Memory B cell (primary cell): Measurements from ENCODE around the gene PURB.
"Not testable (repeated sequence)": the region's sequence is repeated elsewhere in the genome, so short reads cannot be mapped to it uniquely, and the experiment has no call there.

Source experiments
- ATAC-seq: fragments of 150-1000 bp; cut with Tn5 transposase; 2 replicates; pipeline ENCODE4 v1.10.0; 2021; ENCODE audit warnings: low read depth, mild to moderate bottlenecking, moderate library complexity
- DNase-seq, 2 donors: peaks; one replicate each; pipeline ENCODE4 v3.0.0; 2022; ENCODE audit warnings: low spot score in 2 of 2
- H3K27ac Mint-ChIP-seq: one replicate; pipeline ENCODE4 v1.8.0; 2022; ENCODE audit warnings: mild to moderate bottlenecking, moderate library complexity, mixed read lengths
- H3K27me3 Mint-ChIP-seq: one replicate; pipeline ENCODE4 v1.8.0; 2022; ENCODE audit warnings: mixed read lengths
- H3K36me3 Mint-ChIP-seq: one replicate; pipeline ENCODE4 v1.8.0; 2022; ENCODE audit warnings: mild to moderate bottlenecking, mixed read lengths
- H3K4me1 Mint-ChIP-seq: one replicate; pipeline ENCODE4 v1.8.0; 2022; ENCODE audit warnings: mixed read lengths
- H3K4me3 Mint-ChIP-seq: one replicate; pipeline ENCODE4 v1.8.0; 2022; ENCODE audit warnings: mild to moderate bottlenecking, moderate library complexity, mixed read lengths
- H3K9me3 Mint-ChIP-seq: one replicate; pipeline ENCODE4 v1.8.0; 2022; ENCODE audit warnings: mixed read lengths

Gene PURB

GRCh38 chr7:44853391-44853790, 31.9 kb downstream of the PURB start:
- H3K27ac Mint-ChIP-seq = no peak overlapping the region
- no peaks in the 10 kb centered on the region for H3K4me1 Mint-ChIP-seq
- no peaks in the 10 kb centered on the region for H3K27me3 Mint-ChIP-seq
- DNase-seq (no peak), ATAC-seq (no peak)
- no peaks in the 10 kb centered on the region for H3K9me3 Mint-ChIP-seq
- no peak overlapping the region for H3K4me3 Mint-ChIP-seq
- H3K36me3 Mint-ChIP-seq = no peaks in the 10 kb centered on the region

DNA sequence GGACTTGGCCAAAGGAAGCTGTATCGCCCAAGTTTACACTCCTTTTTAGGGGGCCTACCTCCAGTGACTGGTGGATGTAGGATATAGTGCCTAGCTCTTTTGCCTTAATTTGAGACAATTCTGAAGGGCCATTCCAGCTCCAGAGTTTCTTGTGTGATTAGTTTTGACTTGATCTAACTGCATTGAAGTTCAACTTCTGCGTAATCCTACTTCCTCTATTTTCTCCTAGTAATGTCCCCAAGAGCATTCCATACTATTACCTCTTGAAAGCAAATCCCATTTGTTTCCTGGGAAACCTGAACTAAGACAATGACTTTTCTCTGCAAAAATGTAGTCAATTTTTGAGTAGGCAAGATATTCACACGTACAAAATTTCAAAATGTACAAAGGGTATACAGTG, 32.7 kb downstream of the PURB start:
- Mint-ChIP-seq H3K36me3 (no peaks in the 10 kb centered on the region), H3K4me3 (no peak overlapping the region)
- ATAC-seq = no peak

GRCh38 chr7:44849885-44850544, 35.3 kb downstream of the PURB start:
- DNase-seq = no peak
- ATAC-seq = no peak
- Mint-ChIP-seq H3K27me3 (no peaks in the 10 kb centered on the region), H3K27ac (no peak overlapping the region), H3K9me3 (no peaks in the 10 kb centered on the region), H3K4me3 (peak overlapping the region; percentile 24), H3K36me3 (no peaks in the 10 kb centered on the region), H3K4me1 (peaks cover 9% of the 10 kb centered on the region)

More for the DNA sequence above, 32.7 kb downstream of the PURB start:
- Mint-ChIP-seq H3K27me3 (no peaks in the 10 kb centered on the region), H3K27ac (no peak overlapping the region), H3K9me3 (no peaks in the 10 kb centered on the region), H3K4me1 (no peaks in the 10 kb centered on the region)
- no peak for DNase-seq

DNA sequence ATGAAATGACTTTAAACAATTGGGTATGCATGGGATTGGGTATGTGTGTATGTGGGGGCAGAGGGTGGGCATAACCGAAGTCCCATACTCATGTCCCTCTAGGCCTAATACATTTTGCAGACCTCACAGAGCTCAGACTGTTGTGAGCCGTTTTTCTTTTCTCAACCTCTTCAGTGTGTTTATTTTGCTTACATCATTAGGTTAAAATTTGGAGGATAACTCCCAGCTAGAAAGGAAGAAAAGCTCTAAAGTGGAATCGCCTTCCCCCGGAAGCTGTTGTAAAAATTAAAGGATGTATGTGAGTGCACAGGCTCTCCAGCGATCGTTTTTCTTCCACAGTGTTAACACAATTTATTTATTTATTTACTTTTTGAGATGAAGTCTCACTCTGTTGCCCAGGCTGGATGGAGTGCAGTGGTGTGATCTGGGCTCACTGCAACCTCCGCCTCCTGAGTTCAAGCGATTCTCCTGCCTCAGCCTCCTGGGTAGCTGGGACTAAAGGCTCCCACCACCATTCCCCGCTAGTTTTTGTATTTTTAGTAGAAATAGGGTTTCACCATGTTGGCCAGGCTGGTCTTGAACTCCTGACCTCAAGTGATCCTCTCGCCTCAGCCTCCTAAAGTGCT, 36.0 kb downstream of the PURB start:
- Mint-ChIP-seq H3K4me3 (peak overlapping the region; percentile 24), H3K27ac (no peak overlapping the region), H3K27me3 (no peaks in the 10 kb centered on the region), H3K4me1 (peaks cover 9% of the 10 kb centered on the region), H3K9me3 (no peaks in the 10 kb centered on the region), H3K36me3 (no peaks in the 10 kb centered on the region)
- no peak for ATAC-seq
- DNase-seq = no peak

DNA sequence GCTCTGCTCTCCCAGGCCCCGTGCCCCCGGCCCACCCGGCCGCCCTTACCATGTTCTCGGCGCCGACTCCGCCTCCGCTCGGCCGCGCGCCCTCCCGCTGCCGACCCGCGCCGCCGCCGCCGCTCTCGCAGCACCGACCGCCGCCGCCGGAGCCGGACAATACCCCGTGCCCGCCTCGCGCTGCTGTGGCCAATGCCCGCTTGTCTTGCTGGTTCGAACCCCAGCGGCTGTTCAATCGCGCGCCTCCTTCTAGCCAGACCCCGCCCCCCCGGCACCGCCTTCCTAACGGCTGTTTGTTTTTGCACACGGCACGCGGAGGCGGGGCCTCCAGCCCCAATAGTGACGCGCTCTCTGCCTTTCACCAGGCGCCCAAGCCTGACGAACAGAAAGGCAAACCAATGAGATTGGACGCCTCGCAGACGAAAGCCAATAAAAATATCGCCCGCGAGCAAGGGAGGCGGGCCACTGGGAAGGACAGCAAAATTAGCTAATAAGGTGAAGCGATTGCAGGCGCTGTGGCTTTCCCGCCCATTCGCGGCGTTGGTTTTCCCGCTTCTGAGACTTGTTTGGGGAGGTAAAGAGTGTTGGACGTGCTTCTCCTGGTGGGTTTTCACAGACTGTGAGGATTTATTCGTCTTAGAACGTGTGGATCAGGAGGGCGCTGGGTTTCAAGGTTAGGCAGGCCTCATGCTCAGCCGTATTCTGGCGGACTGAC, 37.3 kb downstream of the PURB start, which contains the start of gene H2AZ2:
H2AZ2 (minus strand) TSS at position 168 of the 715 bp plus-strand sequence; CDS start at position 52, 116 bp downstream.
- DNase-seq = peak; percentile 96 to 99
- Mint-ChIP-seq H3K36me3 (no peaks in the 10 kb centered on the region), H3K27me3 (no peaks in the 10 kb centered on the region), H3K4me3 (peak within 1 kb of the TSS; percentile 86), H3K27ac (peak within 1 kb of the TSS; percentile 99), H3K4me1 (peaks cover 9% of the 10 kb centered on the region), H3K9me3 (no peaks in the 10 kb centered on the region)
- peak; percentile 80 for ATAC-seq

GRCh38 chr7:44847509-44847919, 37.8 kb downstream of the PURB start:
- Mint-ChIP-seq H3K27ac (peak overlapping the region; percentile 99), H3K4me1 (peaks cover 11% of the 10 kb centered on the region), H3K27me3 (no peaks in the 10 kb centered on the region), H3K36me3 (peaks cover under 1% of the 10 kb centered on the region), H3K4me3 (peak overlapping the region; percentile 86), H3K9me3 (no peaks in the 10 kb centered on the region)
- DNase-seq (peak; percentile 93), ATAC-seq (peak; percentile 71)

DNA sequence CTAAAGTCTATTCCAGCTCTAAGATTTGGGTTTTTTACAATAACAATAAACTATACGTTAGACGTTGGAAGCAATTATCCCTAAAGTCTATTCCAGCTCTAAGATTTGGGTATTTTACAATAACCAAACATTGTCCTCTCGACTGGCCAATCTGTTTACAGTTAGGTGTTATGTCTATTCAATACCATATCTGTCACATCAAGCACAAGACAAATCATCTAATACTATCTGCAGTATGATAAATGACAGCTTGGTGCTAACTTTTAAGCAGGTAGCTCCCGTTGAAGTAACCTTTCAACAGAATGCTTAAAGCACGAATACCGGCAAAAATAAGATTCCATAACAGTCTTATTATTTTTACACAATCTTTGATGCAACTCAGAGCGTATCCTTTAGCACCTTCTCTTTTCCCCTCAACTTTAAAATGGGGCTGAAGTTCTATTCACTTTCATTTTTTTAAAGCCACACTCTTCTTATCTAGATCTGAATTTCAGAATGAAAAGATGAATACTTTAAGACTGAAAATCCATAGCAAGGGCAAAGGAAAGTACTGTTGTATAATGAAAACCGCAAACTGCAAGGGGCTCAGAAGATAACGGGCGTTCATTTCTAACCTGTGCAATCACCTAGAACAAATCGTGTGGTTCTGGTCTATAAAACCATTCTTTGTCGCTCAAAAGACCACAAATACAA, 38.4 kb downstream of the PURB start:
- H3K9me3 Mint-ChIP-seq = no peaks in the 10 kb centered on the region
- peaks cover 14% of the 10 kb centered on the region for H3K4me1 Mint-ChIP-seq
- DNase-seq (no peak), ATAC-seq (no peak)
- H3K36me3 Mint-ChIP-seq = peaks cover 3% of the 10 kb centered on the region
- peak overlapping the region; percentile 86 for H3K4me3 Mint-ChIP-seq
- no peaks in the 10 kb centered on the region for H3K27me3 Mint-ChIP-seq
- peak overlapping the region; percentile 99 for H3K27ac Mint-ChIP-seq

DNA sequence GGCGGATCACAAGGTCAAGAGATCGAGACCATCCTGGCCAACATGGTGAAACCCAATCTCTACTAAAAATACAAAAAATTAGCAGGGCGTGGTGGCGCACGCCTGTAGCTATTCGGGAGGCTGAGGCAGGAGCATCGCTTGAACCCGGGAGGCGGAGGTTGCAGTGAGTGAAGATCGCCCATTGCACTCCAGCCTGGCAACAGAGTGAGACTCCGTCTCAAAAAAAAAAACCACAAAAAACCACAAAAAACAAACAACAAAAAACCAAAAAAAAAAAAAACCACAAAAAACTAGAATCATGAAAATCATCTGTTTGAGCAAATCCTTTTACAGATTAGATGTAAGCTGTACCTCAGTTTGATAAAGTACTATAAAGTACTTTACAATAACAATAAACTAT, 38.9 kb downstream of the PURB start:
- not testable (repeated sequence) for H3K36me3 Mint-ChIP-seq, DNase-seq, H3K9me3 Mint-ChIP-seq, H3K27me3 Mint-ChIP-seq, ATAC-seq
- Mint-ChIP-seq H3K27ac (peak overlapping the region; percentile 99), H3K4me1 (peaks cover 14% of the 10 kb centered on the region), H3K4me3 (peak overlapping the region; percentile 86)

- no peaks in the 10 kb centered on the region for H3K9me3 Mint-ChIP-seq
- H3K27ac Mint-ChIP-seq = peak overlapping the region; percentile 99
- H3K4me1 Mint-ChIP-seq = peaks cover 14% of the 10 kb centered on the region
These were observed 39.9 kb downstream of the PURB start for GRCh38 chr7:44845451-44845850.

GRCh38 chr7:44843440-44843839, 41.9 kb downstream of the PURB start:
- H3K4me3 Mint-ChIP-seq, H3K27ac Mint-ChIP-seq, H3K27me3 Mint-ChIP-seq, DNase-seq, ATAC-seq, H3K9me3 Mint-ChIP-seq: not testable (repeated sequence)
- H3K36me3 Mint-ChIP-seq = peaks cover 14% of the 10 kb centered on the region
- peaks cover 14% of the 10 kb centered on the region for H3K4me1 Mint-ChIP-seq

More at GRCh38 chr7:44845451-44845850, 39.9 kb downstream of the PURB start:
- H3K36me3 Mint-ChIP-seq = peaks cover 7% of the 10 kb centered on the region
- no peaks in the 10 kb centered on the region for H3K27me3 Mint-ChIP-seq
- H3K4me3 Mint-ChIP-seq = no peak overlapping the region
- no peak for ATAC-seq
- no peak for DNase-seq

- peaks cover 14% of the 10 kb centered on the region for H3K4me1 Mint-ChIP-seq
- H3K36me3 Mint-ChIP-seq = peaks cover 14% of the 10 kb centered on the region
- not testable (repeated sequence) for H3K27ac Mint-ChIP-seq, H3K4me3 Mint-ChIP-seq, H3K9me3 Mint-ChIP-seq, DNase-seq, ATAC-seq, H3K27me3 Mint-ChIP-seq
These were observed 42.7 kb downstream of the PURB start for GRCh38 chr7:44842675-44843074.

DNA sequence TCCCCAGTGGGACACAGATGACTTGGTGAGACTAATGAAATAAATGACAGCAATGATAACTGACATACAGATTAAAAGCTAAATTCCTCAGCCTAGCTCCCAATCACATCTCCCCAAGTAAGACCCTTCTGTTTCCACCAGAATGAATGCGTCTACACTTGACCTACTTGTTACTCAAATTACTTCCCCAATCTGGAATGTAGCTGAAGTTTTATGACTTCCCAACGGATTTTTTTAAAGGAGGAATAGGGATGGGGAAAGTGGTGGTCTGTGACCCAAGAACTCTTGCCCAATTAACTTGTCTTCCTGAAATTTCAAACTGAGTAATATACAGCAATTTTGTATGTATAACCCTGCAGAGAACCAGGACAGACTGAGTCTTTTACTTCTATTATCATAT, 46.6 kb downstream of the PURB start:
- peaks cover 20% of the 10 kb centered on the region for H3K36me3 Mint-ChIP-seq
- H3K9me3 Mint-ChIP-seq = no peaks in the 10 kb centered on the region
- no peak overlapping the region for H3K27ac Mint-ChIP-seq
- ATAC-seq = no peak
- no peak for DNase-seq
- no peak overlapping the region for H3K4me3 Mint-ChIP-seq
- H3K4me1 Mint-ChIP-seq = peaks cover 5% of the 10 kb centered on the region
- no peaks in the 10 kb centered on the region for H3K27me3 Mint-ChIP-seq

DNA sequence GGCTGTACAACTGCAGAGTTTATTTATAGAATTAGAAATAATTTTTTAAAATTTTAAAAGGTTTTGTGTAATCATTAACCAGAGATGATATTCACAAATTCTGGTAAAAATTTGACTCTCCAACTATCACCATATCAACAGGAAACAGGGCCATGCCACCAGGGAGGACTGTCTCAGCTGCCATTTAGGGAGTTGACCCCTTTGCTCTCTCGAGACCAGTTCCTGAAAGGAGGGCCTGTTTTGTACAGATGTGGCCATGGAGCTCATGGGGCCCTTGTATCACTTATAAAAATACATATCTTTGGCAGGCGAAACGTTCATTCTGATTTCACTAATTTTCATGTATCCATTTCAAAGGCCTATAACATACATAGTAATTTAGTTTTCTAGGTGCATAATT, 57.8 kb downstream of the PURB start:
- no peak for DNase-seq
- no peak overlapping the region for H3K4me3 Mint-ChIP-seq
- H3K4me1 Mint-ChIP-seq = peaks cover 6% of the 10 kb centered on the region
- ATAC-seq = no peak
- no peaks in the 10 kb centered on the region for H3K9me3 Mint-ChIP-seq
- H3K36me3 Mint-ChIP-seq = peaks cover 16% of the 10 kb centered on the region
- no peak overlapping the region for H3K27ac Mint-ChIP-seq
- no peaks in the 10 kb centered on the region for H3K27me3 Mint-ChIP-seq
